SK-N-SH treated with all-trans-retinoic acid at 6 μM for 48 hours (cell line): Measurements from ENCODE around the gene PPP1R13B.

Experiments used
- ATAC-seq: fragments of 200-7000 bp; cut with Tn5 transposase; 3 replicates; pipeline ENCODE4 v1.9.1; 2020; ENCODE audit warnings: mild to moderate bottlenecking, moderate library complexity
- ARNTL ChIP-seq: fragments of 450-650 bp; formaldehyde crosslinking; IDR thresholded peaks from 2 replicates; pipeline ENCODE4 v1.5.0; 2020; ENCODE audit warnings: low read depth, mild to moderate bottlenecking, moderate library complexity, borderline replicate concordance
- BACH2 ChIP-seq: fragments of 250-450 bp; sonication (Bioruptor Pico); IDR thresholded peaks from 2 replicates; pipeline ENCODE4 v1.9.0; 2021; ENCODE audit warnings: mild to moderate bottlenecking, borderline replicate concordance
- ISL1 ChIP-seq: fragments of 250-450 bp; sonication (Bioruptor Pico); IDR thresholded peaks from 2 replicates; pipeline ENCODE4 v2.1.2; 2022; ENCODE audit warnings: mild to moderate bottlenecking, moderate library complexity
- OSR1 ChIP-seq: fragments of 250-450 bp; sonication (Bioruptor Pico); IDR thresholded peaks from 2 replicates; pipeline ENCODE4 v1.8.0; 2022; ENCODE audit warnings: moderate library complexity, mild to moderate bottlenecking, inconsistent platforms
- PPARA ChIP-seq: fragments of 250-450 bp; sonication (Bioruptor Pico); IDR thresholded peaks from 2 replicates; pipeline ENCODE4 v1.5.0; 2020; ENCODE audit warnings: mild to moderate bottlenecking, borderline replicate concordance
- RARB ChIP-seq: fragments of 250-450 bp; sonication (Bioruptor Pico); IDR thresholded peaks from 2 replicates; pipeline ENCODE4 v1.8.0; 2021; ENCODE audit warnings: mild to moderate bottlenecking, moderate library complexity
- TCF4 ChIP-seq: fragments of 250-450 bp; sonication (Bioruptor Pico); IDR thresholded peaks from 2 replicates; pipeline ENCODE4 v1.8.0; 2021; ENCODE audit warnings: mild to moderate bottlenecking, moderate library complexity, borderline replicate concordance
- TOX ChIP-seq: fragments of 250-450 bp; sonication (Bioruptor Pico); IDR thresholded peaks from 2 replicates; pipeline ENCODE4 v1.8.0; 2021; ENCODE audit warnings: mild to moderate bottlenecking, moderate library complexity, borderline replicate concordance
- ZC3H10 ChIP-seq: fragments of 250-450 bp; sonication (Bioruptor Pico); IDR thresholded peaks from 2 replicates; pipeline ENCODE4 v1.5.1; 2021; ENCODE audit warnings: mild to moderate bottlenecking, moderate library complexity
- ZFP3 ChIP-seq: fragments of 250-450 bp; sonication (Bioruptor Pico); IDR thresholded peaks from 2 replicates; pipeline ENCODE4 v1.5.0; 2020; ENCODE audit warnings: mild to moderate bottlenecking, moderate library complexity
- ZFP30 ChIP-seq: fragments of 450-650 bp; formaldehyde crosslinking; IDR thresholded peaks from 2 replicates; pipeline ENCODE4 v1.5.0; 2022; ENCODE audit warnings: mild to moderate bottlenecking, moderate library complexity
- ZNF565 ChIP-seq: fragments of 450-650 bp; formaldehyde crosslinking; conservative IDR thresholded peaks from 2 replicates; pipeline ENCODE4 v1.5.0; 2020; ENCODE audit warnings: low read depth, mild to moderate bottlenecking, moderate library complexity
- ZNF70 ChIP-seq: fragments of 450-650 bp; formaldehyde crosslinking; IDR thresholded peaks from 2 replicates; pipeline ENCODE4 v1.5.0; 2020; ENCODE audit warnings: mild to moderate bottlenecking, moderate library complexity
- TF ChIP-seq, protein P1 (sequence below): fragments of 250-450 bp; sonication (Bioruptor Pico); IDR thresholded peaks from 2 replicates; pipeline ENCODE4 v1.5.1; 2020; ENCODE audit warnings: low read depth, mild to moderate bottlenecking, moderate library complexity
- TF ChIP-seq, protein P2 (sequence below): fragments of 250-450 bp; sonication (Bioruptor Pico); IDR thresholded peaks from 2 replicates; pipeline ENCODE4 v1.5.0; 2020; ENCODE audit warnings: mild to moderate bottlenecking, moderate library complexity
- TF ChIP-seq, protein P3 (sequence below): fragments of 250-450 bp; sonication (Bioruptor Pico); IDR thresholded peaks from 2 replicates; pipeline ENCODE4 v1.8.0; 2020; ENCODE audit warnings: mild to moderate bottlenecking, moderate library complexity, borderline replicate concordance

PPP1R13B gene

GRCh38 chr14:103881268-103882201 lies 34.2 kb upstream of the PPP1R13B start (continued):
- TF ChIP-seq, protein P1, sequence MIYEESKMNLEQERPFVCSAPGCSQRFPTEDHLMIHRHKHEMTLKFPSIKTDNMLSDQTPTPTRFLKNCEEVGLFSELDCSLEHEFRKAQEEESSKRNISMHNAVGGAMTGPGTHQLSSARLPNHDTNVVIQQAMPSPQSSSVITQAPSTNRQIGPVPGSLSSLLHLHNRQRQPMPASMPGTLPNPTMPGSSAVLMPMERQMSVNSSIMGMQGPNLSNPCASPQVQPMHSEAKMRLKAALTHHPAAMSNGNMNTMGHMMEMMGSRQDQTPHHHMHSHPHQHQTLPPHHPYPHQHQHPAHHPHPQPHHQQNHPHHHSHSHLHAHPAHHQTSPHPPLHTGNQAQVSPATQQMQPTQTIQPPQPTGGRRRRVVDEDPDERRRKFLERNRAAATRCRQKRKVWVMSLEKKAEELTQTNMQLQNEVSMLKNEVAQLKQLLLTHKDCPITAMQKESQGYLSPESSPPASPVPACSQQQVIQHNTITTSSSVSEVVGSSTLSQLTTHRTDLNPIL (CRISPR knock-in tag), result no peak
- TF ChIP-seq TOX (no peak), ZNF70 (no peak), BACH2 (CRISPR knock-in tag) (no peak), OSR1 (no peak), ZFP30 (CRISPR knock-in tag) (no peak), PPARA (CRISPR knock-in tag) (no peak), ARNTL (CRISPR knock-in tag) (no peak)
- TF ChIP-seq, all 23 proteins: peak for 0

GRCh38 chr14:103880348-103881267 lies 33.2 kb upstream of the PPP1R13B start:
- ATAC-seq, result peak; percentile 21
- TF ChIP-seq ZNF70, result no peak

DNA sequence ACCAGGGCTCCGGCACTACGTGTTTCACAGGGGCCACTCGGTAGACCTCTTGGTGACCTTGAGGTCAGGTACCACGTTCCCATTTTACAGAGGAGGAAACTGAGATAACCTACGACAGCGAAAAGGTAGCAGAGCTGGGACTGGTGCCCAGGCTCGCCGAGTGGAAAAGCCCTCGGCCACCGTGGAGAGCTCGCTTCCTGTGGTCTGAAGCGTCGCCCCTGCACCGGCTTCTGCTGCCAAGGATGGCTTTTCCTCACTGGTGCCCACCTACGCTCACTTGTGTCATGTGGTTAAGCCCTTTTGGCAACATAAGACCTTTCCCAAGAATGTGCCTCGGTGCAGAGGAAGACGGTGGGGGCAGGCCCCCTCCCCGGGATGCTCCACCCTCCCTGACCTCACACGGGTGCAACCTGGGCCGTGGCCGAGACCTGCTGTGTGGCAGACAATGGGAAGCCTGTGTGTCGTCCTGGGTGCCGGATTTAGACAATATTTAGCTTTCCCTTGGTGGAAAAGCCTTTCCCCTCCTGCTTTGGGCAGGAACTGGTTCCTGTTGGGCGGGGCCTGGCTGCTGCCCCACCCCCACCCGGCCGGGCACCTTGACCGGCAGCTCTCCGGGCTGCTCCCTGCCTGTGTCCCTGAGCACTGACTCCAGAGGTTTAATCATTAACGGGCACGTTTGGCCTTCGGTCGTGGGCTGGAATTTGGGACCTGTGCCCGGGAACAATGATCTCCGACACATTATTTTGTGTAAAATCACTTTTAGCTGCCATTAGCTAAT lies 32.4 kb upstream of the PPP1R13B start:
- TF ChIP-seq ZFP30 (CRISPR knock-in tag) (no peak), ISL1 (CRISPR knock-in tag) (no peak)
- TF ChIP-seq, protein P2, sequence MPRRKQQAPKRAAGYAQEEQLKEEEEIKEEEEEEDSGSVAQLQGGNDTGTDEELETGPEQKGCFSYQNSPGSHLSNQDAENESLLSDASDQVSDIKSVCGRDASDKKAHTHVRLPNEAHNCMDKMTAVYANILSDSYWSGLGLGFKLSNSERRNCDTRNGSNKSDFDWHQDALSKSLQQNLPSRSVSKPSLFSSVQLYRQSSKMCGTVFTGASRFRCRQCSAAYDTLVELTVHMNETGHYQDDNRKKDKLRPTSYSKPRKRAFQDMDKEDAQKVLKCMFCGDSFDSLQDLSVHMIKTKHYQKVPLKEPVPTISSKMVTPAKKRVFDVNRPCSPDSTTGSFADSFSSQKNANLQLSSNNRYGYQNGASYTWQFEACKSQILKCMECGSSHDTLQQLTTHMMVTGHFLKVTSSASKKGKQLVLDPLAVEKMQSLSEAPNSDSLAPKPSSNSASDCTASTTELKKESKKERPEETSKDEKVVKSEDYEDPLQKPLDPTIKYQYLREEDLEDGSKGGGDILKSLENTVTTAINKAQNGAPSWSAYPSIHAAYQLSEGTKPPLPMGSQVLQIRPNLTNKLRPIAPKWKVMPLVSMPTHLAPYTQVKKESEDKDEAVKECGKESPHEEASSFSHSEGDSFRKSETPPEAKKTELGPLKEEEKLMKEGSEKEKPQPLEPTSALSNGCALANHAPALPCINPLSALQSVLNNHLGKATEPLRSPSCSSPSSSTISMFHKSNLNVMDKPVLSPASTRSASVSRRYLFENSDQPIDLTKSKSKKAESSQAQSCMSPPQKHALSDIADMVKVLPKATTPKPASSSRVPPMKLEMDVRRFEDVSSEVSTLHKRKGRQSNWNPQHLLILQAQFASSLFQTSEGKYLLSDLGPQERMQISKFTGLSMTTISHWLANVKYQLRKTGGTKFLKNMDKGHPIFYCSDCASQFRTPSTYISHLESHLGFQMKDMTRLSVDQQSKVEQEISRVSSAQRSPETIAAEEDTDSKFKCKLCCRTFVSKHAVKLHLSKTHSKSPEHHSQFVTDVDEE (CRISPR knock-in tag), result no peak
- ATAC-seq, result no peak; the same call in 2 of the 3 replicates

DNA sequence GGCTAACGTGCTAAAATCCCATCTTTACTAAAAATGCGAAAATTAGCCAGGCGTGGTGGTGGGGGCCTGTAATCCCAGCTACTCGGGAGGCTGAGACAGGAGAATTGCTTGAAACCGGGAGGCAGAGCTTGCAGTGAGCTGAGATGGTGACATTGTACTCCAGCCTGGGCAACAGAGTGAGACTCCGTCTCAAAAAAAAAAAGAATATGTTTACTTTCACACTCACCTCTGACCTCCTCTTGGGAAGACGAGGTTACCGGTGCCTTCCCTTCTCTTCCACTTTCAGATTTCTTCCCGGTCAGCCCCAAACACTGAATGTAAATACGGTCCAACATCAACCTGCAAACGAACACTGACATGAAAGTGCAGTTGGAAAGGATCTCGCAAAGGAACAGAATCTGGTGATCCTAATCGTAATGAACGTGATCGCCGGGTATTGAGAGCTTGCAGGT lies 31.8 kb upstream of the PPP1R13B start:
- ATAC-seq, result no peak
- TF ChIP-seq ZC3H10 (CRISPR knock-in tag), result no peak
- TF ChIP-seq ZFP30 (CRISPR knock-in tag), result no peak

DNA sequence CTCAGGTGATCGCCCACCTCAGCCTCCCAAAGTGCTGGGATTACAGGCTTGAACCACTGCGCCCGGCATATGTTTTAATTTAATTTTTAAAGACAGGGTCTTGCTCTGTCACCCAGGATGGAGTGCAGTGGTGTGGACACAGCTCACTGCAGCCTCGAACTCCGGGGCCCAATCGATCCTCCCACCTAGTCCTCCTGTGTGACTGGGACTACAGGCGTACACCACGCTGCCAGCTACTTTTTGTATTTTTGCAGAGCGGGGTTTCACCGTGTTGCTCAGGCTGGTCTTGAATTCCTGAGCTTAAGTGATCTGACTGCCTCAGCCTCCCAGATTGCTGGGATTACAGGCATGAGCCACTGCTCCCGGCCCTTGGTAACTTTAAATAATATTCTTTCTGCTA lies 30.8 kb upstream of the PPP1R13B start:
- ATAC-seq, result no peak
- TF ChIP-seq TCF4 (no peak), RARB (no peak), ZFP3 (CRISPR knock-in tag) (no peak), ARNTL (CRISPR knock-in tag) (no peak), TOX (no peak), ZNF565 (CRISPR knock-in tag) (no peak)
- TF ChIP-seq, protein P3, sequence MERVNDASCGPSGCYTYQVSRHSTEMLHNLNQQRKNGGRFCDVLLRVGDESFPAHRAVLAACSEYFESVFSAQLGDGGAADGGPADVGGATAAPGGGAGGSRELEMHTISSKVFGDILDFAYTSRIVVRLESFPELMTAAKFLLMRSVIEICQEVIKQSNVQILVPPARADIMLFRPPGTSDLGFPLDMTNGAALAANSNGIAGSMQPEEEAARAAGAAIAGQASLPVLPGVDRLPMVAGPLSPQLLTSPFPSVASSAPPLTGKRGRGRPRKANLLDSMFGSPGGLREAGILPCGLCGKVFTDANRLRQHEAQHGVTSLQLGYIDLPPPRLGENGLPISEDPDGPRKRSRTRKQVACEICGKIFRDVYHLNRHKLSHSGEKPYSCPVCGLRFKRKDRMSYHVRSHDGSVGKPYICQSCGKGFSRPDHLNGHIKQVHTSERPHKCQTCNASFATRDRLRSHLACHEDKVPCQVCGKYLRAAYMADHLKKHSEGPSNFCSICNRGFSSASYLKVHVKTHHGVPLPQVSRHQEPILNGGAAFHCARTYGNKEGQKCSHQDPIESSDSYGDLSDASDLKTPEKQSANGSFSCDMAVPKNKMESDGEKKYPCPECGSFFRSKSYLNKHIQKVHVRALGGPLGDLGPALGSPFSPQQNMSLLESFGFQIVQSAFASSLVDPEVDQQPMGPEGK (CRISPR knock-in tag), result no peak
